H1 (cell line): ENCODE measurements around the gene SV2B.

Experiments used
- EP300 ChIP-seq, 2 experiments: IDR thresholded peaks; 1 replicate in 1 of 2; 2 replicates in 1 of 2; pipeline ENCODE4 v1.6.1; 2011 to 2012; ENCODE audit warnings: low read depth in 2 of 2, low read length in 2 of 2, mild to moderate bottlenecking in 2 of 2, borderline replicate concordance in 1 of 2, inconsistent platforms in 1 of 2, moderate library complexity in 1 of 2
- EZH2 ChIP-seq: fragments of 200-600 bp; sonication (generic); IDR thresholded peaks from 2 replicates; pipeline ENCODE4 v1.7.1; 2012; ENCODE audit warnings: low read depth, mild to moderate bottlenecking, moderate library complexity, low read length, inconsistent platforms; ENCODE audit not compliant: severe bottlenecking
- GABPA ChIP-seq: IDR thresholded peaks from 2 replicates; pipeline ENCODE4 v1.6.1; 2011; ENCODE audit warnings: mild to moderate bottlenecking, low read length, moderate library complexity, borderline replicate concordance; ENCODE audit not compliant: insufficient read depth
- HDAC6 ChIP-seq: IDR thresholded peaks from one replicate; pipeline ENCODE4 v1.7.1; 2012; ENCODE audit warnings: low read depth, mild to moderate bottlenecking, inconsistent platforms, low read length, moderate library complexity
- PHF8 ChIP-seq: fragments of 200-600 bp; sonication (generic); conservative IDR thresholded peaks from 2 replicates; pipeline ENCODE4 v1.7.1; 2012; ENCODE audit warnings: low read depth, mild to moderate bottlenecking, inconsistent platforms, low read length, moderate library complexity
- POLR2A ChIP-seq, 2 experiments: IDR thresholded peaks; 1 replicate in 1 of 2; 2 replicates in 1 of 2; pipeline ENCODE4 v1.6.1; 2011; ENCODE audit warnings: low read depth in 2 of 2, low read length in 2 of 2, mild to moderate bottlenecking in 2 of 2; ENCODE audit errors: control extremely low read depth in 1 of 2
- RNF2 ChIP-seq: fragments of 200-900, 300-1000 bp; sonication (generic); IDR thresholded peaks from 2 replicates; pipeline ENCODE4 v1.7.1; 2016; ENCODE audit warnings: borderline replicate concordance, low read depth, mild to moderate bottlenecking, antibody characterized with exemption, low read length; ENCODE audit not compliant: poor library complexity, severe bottlenecking; ENCODE audit errors: missing control alignments
- SIX5 ChIP-seq: IDR thresholded peaks from 2 replicates; pipeline ENCODE4 v1.6.1; 2011; ENCODE audit warnings: mild to moderate bottlenecking, low read depth, low read length
- TAF1 ChIP-seq: IDR thresholded peaks from 2 replicates; pipeline ENCODE4 v1.6.1; 2011; ENCODE audit warnings: mild to moderate bottlenecking, low read depth, low read length
- TF ChIP-seq, protein P1 (sequence below), 3 experiments: IDR thresholded peaks; 1 replicate in 2 of 3; 2 replicates in 1 of 3; pipeline versions ENCODE4 v1.5.1 to v1.6.1; 2011; ENCODE audit warnings: low read length in 3 of 3, mild to moderate bottlenecking in 3 of 3, inconsistent platforms in 2 of 3, low read depth in 1 of 3, moderate library complexity in 1 of 3; ENCODE audit not compliant: insufficient read depth in 1 of 3; ENCODE audit errors: control extremely low read depth in 1 of 3

DNA sequence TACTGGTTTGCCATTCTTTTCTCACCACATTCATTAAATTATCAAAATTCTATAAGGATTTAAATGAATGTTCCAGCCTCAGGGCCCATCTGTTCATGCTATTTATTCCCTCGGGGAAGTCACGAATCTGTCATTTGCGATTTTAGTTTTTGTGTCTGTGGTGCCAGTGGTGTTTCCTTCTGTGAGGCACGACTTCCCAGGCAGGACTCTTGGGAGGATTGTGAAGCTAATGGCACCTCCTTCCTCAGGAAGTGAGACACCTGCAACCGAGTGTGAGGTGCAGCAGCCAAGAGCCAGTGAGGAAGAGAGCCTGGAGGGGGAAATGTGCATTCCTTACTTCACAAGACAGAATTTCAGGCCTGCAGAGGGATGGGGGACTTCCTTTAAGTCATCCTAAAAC is 24.1 kb downstream of the SV2B start:
- TF ChIP-seq GABPA (no peak), TAF1 (no peak), EP300 (IDR thresholded peaks at IDR 0.05; ENCODE audit: borderline replicate concordance in 1 of 2, low read depth in 2 of 2, low read length in 2 of 2) (no peak), POLR2A (IDR thresholded peaks at IDR 0.05; ENCODE audit: control extremely low read depth in 1 of 2, low read depth in 2 of 2, low read length in 2 of 2) (no peak), SIX5 (no peak), PHF8 (no peak), EZH2 (no peak), RNF2 (no peak), HDAC6 (no peak)
- TF ChIP-seq, protein P1, sequence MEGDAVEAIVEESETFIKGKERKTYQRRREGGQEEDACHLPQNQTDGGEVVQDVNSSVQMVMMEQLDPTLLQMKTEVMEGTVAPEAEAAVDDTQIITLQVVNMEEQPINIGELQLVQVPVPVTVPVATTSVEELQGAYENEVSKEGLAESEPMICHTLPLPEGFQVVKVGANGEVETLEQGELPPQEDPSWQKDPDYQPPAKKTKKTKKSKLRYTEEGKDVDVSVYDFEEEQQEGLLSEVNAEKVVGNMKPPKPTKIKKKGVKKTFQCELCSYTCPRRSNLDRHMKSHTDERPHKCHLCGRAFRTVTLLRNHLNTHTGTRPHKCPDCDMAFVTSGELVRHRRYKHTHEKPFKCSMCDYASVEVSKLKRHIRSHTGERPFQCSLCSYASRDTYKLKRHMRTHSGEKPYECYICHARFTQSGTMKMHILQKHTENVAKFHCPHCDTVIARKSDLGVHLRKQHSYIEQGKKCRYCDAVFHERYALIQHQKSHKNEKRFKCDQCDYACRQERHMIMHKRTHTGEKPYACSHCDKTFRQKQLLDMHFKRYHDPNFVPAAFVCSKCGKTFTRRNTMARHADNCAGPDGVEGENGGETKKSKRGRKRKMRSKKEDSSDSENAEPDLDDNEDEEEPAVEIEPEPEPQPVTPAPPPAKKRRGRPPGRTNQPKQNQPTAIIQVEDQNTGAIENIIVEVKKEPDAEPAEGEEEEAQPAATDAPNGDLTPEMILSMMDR (IDR thresholded peaks at IDR 0.05; ENCODE audit: control extremely low read depth in 1 of 3, insufficient read depth in 1 of 3, low read depth in 1 of 3, low read length in 3 of 3) = no peak
